GM23338 (cell line): ENCODE measurements around the gene STRN3. TPM values are rescaled to one million over a fixed set of nuclear protein-coding genes. Genes with fewer than 3 reads are reported as not detected.

ENCODE experiments used
- ATAC-seq: fragments of 200-7000 bp; cut with Tn5 transposase; 3 replicates; pipeline ENCODE4 v1.9.1; 2020
- DNase-seq: peaks from one replicate; pipeline ENCODE4 v3.0.0-alpha.2; 2015; ENCODE audit warnings: low spot score
- H2AFZ ChIP-seq: fragments of 200-600 bp; sonication (generic); 2 replicates; pipeline ENCODE4 v1.8.0; 2016; ENCODE audit warnings: antibody characterized with exemption, mild to moderate bottlenecking, moderate library complexity
- H3F3A ChIP-seq: fragments of 200-600 bp; sonication (generic); replicated peaks from 2 replicates; pipeline ENCODE4 v1.8.0; 2017; ENCODE audit warnings: antibody characterized with exemption, mixed run types, low read depth
- H3K27ac ChIP-seq: fragments of 200-600 bp; sonication (generic); 2 replicates; pipeline ENCODE4 v1.6.1; 2016; ENCODE audit warnings: low read depth
- H3K27me3 ChIP-seq: fragments of 200-600 bp; sonication (generic); 2 replicates; pipeline ENCODE4 v1.8.0; 2016; ENCODE audit warnings: mild to moderate bottlenecking, mixed run types, moderate library complexity; ENCODE audit not compliant: insufficient read depth
- H3K36me3 ChIP-seq: fragments of 200-600 bp; sonication (generic); 2 replicates; pipeline ENCODE4 v1.8.0; 2016; ENCODE audit warnings: mild to moderate bottlenecking; ENCODE audit not compliant: insufficient read depth
- H3K4me1 ChIP-seq: fragments of 200-600 bp; sonication (generic); 2 replicates; pipeline ENCODE4 v1.8.0; 2016; ENCODE audit warnings: mild to moderate bottlenecking, moderate library complexity; ENCODE audit not compliant: insufficient read depth
- H3K4me2 ChIP-seq: fragments of 200-600 bp; sonication (generic); 2 replicates; pipeline ENCODE4 v1.7.1; 2017; ENCODE audit warnings: mixed run types
- H3K4me3 ChIP-seq: fragments of 200-600 bp; sonication (generic); 2 replicates; pipeline ENCODE4 v1.6.1; 2016; ENCODE audit warnings: mixed run types
- H3K79me2 ChIP-seq: fragments of 200-600 bp; sonication (generic); replicated peaks from 2 replicates; pipeline ENCODE4 v1.8.0; 2017; ENCODE audit warnings: mild to moderate bottlenecking; ENCODE audit not compliant: insufficient read depth
- H3K9me2 ChIP-seq: fragments of 200-600 bp; sonication (generic); 2 replicates; pipeline ENCODE4 v1.8.0; 2017; ENCODE audit not compliant: insufficient read depth
- H4K20me1 ChIP-seq: fragments of 200-600 bp; sonication (generic); replicated peaks from 2 replicates; pipeline ENCODE4 v1.8.0; 2017; ENCODE audit warnings: mild to moderate bottlenecking; ENCODE audit not compliant: insufficient read depth
- H3K27ac Mint-ChIP-seq: 2 replicates; pipeline ENCODE4 v1.8.0; 2020; ENCODE audit warnings: inconsistent platforms, mild to moderate bottlenecking, moderate library complexity, mixed read lengths
- H3K27me3 Mint-ChIP-seq: 3 replicates; pipeline ENCODE4 v1.8.0; 2022; ENCODE audit warnings: low read depth, mild to moderate bottlenecking, moderate library complexity, mixed read lengths, inconsistent platforms; ENCODE audit not compliant: insufficient read depth, poor library complexity
- H3K36me3 Mint-ChIP-seq: 3 replicates; pipeline ENCODE4 v1.8.0; 2021; ENCODE audit warnings: low read depth, mild to moderate bottlenecking, inconsistent platforms, moderate library complexity, mixed read lengths
- H3K4me1 Mint-ChIP-seq: 3 replicates; pipeline ENCODE4 v1.8.0; 2020; ENCODE audit warnings: mild to moderate bottlenecking, inconsistent platforms, mixed read lengths
- H3K4me3 Mint-ChIP-seq: 3 replicates; pipeline ENCODE4 v1.8.0; 2021; ENCODE audit warnings: moderate library complexity, mild to moderate bottlenecking, inconsistent platforms, mixed read lengths
- H3K9me3 Mint-ChIP-seq: 3 replicates; pipeline ENCODE4 v1.8.0; 2020; ENCODE audit warnings: moderate library complexity, mild to moderate bottlenecking, inconsistent platforms, mixed read lengths
- CREB1 ChIP-seq: fragments of 250-450 bp; sonication (Bioruptor Pico); IDR thresholded peaks from 2 replicates; pipeline ENCODE4 v1.5.0; 2020; ENCODE audit warnings: low read depth, mild to moderate bottlenecking, moderate library complexity
- CTCF ChIP-seq, 2 experiments: fragments of 200-600 bp in 1 of 2; sonication (generic) in 1 of 2; conservative IDR thresholded peaks; 2 replicates each; pipeline versions ENCODE4 v1.5.1 to v1.6.1; 2016 to 2017; ENCODE audit warnings: antibody characterized with exemption in 2 of 2, low read depth in 2 of 2, mild to moderate bottlenecking in 2 of 2, moderate library complexity in 1 of 2
- EZH2 ChIP-seq: fragments of 200-600 bp; sonication (generic); IDR thresholded peaks from one replicate; pipeline ENCODE4 v1.8.0; 2017; ENCODE audit warnings: antibody characterized with exemption, mild to moderate bottlenecking, low read depth; ENCODE audit not compliant: unreplicated experiment
- EZH2phosphoT487 ChIP-seq: fragments of 200-600 bp; sonication (generic); IDR thresholded peaks from one replicate; pipeline ENCODE4 v1.8.1; 2018; ENCODE audit warnings: antibody characterized with exemption; ENCODE audit not compliant: unreplicated experiment
- JUNB ChIP-seq: IDR thresholded peaks from one replicate; pipeline ENCODE4 v1.6.1; 2016; ENCODE audit warnings: antibody characterized with exemption; ENCODE audit not compliant: unreplicated experiment
- NANOG ChIP-seq: IDR thresholded peaks from 2 replicates; pipeline ENCODE4 v1.6.1; 2016; ENCODE audit warnings: antibody characterized with exemption, borderline replicate concordance
- POLR2AphosphoS5 ChIP-seq: IDR thresholded peaks from 2 replicates; pipeline ENCODE4 v1.6.1; 2016; ENCODE audit warnings: antibody characterized with exemption, low read depth
- STAT1 ChIP-seq: IDR thresholded peaks from one replicate; pipeline ENCODE4 v1.6.1; 2016; ENCODE audit warnings: antibody characterized with exemption; ENCODE audit not compliant: unreplicated experiment
- ZNF114 ChIP-seq: fragments of 250-450 bp; sonication (Bioruptor Pico); IDR thresholded peaks from 2 replicates; pipeline ENCODE4 v1.5.0; 2020; ENCODE audit warnings: mild to moderate bottlenecking, moderate library complexity
- ZNF331 ChIP-seq: fragments of 250-450 bp; sonication (Bioruptor Pico); IDR thresholded peaks from 2 replicates; pipeline ENCODE4 v1.5.0; 2020; ENCODE audit warnings: low read depth, mild to moderate bottlenecking, moderate library complexity
- polyA plus RNA-seq: library from polyadenylated mRNA; unstranded; fragments of >200 nt; fragmentation: Nextera tagmentation; extraction: Ambion mirVana; gene quantifications from 2 replicates; pipeline ENCODE4 v1.2.1, GENCODE V29; 2016
- total RNA-seq: library from RNA; depleted of rRNA; stranded (reverse); fragments of >200 nt; shearing (Covaris generic); gene quantifications from 2 replicates; pipeline ENCODE4 v1.2.3, GENCODE V29; 2014
- TF ChIP-seq, protein P1 (sequence below): fragments of 250-450 bp; sonication (Bioruptor Pico); IDR thresholded peaks from 2 replicates; pipeline ENCODE4 v1.5.0; 2020; ENCODE audit warnings: mild to moderate bottlenecking, moderate library complexity
- TF ChIP-seq, protein P2 (sequence below): IDR thresholded peaks from one replicate; pipeline ENCODE4 v1.6.1; 2018; ENCODE audit warnings: antibody characterized with exemption; ENCODE audit not compliant: unreplicated experiment
- TF ChIP-seq, protein P3 (sequence below): IDR thresholded peaks from 2 replicates; pipeline ENCODE4 v1.6.1; 2016; ENCODE audit warnings: antibody characterized with exemption

STRN3 gene
- total and polyA plus RNA-seq, 2 experiments from 2014 or later, result 35.0 to 40.6 TPM

DNA sequence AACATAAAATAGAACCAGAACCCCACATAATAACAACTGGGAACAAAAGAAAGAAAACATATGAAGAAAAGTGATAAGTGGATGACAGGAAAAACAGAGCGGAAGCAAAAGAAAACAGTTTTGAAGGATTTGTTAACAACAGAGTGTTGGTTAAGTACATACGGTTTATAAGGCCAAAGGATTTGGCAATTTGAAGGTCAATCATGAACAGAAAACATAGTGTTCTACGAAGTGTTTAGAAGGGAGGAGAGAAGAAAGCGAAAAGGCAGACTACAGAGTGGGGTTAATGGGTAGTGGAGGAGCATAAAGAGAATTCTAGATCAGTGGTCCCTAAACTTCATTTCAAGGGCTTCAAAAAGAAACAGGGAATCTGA lies 4.6 kb downstream of the STRN3 start:
- peaks cover 91% of the 10 kb centered on the region for H3K79me2 ChIP-seq
- no peaks in the 10 kb centered on the region for H3K27me3 ChIP-seq
- no peak overlapping the region for H2AFZ ChIP-seq
- Mint-ChIP-seq H3K9me3 (no peaks in the 10 kb centered on the region), H3K36me3 (peaks cover 18% of the 10 kb centered on the region), H3K27ac (no peak overlapping the region), H3K4me1 (peaks cover 23% of the 10 kb centered on the region), H3K4me3 (no peak overlapping the region), H3K27me3 (peaks cover 3% of the 10 kb centered on the region)
- no peak overlapping the region for H3K27ac ChIP-seq
- no peak for DNase-seq
- TF ChIP-seq, protein P1, sequence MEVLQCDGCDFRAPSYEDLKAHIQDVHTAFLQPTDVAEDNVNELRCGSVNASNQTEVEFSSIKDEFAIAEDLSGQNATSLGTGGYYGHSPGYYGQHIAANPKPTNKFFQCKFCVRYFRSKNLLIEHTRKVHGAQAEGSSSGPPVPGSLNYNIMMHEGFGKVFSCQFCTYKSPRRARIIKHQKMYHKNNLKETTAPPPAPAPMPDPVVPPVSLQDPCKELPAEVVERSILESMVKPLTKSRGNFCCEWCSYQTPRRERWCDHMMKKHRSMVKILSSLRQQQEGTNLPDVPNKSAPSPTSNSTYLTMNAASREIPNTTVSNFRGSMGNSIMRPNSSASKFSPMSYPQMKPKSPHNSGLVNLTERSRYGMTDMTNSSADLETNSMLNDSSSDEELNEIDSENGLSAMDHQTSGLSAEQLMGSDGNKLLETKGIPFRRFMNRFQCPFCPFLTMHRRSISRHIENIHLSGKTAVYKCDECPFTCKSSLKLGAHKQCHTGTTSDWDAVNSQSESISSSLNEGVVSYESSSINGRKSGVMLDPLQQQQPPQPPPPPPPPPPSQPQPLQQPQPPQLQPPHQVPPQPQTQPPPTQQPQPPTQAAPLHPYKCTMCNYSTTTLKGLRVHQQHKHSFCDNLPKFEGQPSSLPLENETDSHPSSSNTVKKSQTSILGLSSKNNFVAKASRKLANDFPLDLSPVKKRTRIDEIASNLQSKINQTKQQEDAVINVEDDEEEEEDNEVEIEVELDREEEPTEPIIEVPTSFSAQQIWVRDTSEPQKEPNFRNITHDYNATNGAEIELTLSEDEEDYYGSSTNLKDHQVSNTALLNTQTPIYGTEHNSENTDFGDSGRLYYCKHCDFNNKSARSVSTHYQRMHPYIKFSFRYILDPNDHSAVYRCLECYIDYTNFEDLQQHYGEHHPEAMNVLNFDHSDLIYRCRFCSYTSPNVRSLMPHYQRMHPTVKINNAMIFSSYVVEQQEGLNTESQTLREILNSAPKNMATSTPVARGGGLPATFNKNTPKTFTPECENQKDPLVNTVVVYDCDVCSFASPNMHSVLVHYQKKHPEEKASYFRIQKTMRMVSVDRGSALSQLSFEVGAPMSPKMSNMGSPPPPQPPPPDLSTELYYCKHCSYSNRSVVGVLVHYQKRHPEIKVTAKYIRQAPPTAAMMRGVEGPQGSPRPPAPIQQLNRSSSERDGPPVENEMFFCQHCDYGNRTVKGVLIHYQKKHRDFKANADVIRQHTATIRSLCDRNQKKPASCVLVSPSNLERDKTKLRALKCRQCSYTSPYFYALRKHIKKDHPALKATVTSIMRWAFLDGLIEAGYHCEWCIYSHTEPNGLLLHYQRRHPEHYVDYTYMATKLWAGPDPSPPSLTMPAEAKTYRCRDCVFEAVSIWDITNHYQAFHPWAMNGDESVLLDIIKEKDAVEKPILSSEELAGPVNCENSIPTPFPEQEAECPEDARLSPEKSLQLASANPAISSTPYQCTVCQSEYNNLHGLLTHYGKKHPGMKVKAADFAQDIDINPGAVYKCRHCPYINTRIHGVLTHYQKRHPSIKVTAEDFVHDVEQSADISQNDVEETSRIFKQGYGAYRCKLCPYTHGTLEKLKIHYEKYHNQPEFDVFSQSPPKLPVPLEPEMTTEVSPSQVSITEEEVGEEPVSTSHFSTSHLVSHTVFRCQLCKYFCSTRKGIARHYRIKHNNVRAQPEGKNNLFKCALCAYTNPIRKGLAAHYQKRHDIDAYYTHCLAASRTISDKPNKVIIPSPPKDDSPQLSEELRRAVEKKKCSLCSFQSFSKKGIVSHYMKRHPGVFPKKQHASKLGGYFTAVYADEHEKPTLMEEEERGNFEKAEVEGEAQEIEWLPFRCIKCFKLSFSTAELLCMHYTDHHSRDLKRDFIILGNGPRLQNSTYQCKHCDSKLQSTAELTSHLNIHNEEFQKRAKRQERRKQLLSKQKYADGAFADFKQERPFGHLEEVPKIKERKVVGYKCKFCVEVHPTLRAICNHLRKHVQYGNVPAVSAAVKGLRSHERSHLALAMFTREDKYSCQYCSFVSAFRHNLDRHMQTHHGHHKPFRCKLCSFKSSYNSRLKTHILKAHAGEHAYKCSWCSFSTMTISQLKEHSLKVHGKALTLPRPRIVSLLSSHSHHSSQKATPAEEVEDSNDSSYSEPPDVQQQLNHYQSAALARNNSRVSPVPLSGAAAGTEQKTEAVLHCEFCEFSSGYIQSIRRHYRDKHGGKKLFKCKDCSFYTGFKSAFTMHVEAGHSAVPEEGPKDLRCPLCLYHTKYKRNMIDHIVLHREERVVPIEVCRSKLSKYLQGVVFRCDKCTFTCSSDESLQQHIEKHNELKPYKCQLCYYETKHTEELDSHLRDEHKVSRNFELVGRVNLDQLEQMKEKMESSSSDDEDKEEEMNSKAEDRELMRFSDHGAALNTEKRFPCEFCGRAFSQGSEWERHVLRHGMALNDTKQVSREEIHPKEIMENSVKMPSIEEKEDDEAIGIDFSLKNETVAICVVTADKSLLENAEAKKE (CRISPR knock-in tag), result no peak
- TF ChIP-seq EZH2phosphoT487, result no peak
- TF ChIP-seq ZNF114, result no peak
- TF ChIP-seq JUNB, result no peak
- no peak for TF ChIP-seq STAT1
- no peak for TF ChIP-seq NANOG
- TF ChIP-seq, protein P2, sequence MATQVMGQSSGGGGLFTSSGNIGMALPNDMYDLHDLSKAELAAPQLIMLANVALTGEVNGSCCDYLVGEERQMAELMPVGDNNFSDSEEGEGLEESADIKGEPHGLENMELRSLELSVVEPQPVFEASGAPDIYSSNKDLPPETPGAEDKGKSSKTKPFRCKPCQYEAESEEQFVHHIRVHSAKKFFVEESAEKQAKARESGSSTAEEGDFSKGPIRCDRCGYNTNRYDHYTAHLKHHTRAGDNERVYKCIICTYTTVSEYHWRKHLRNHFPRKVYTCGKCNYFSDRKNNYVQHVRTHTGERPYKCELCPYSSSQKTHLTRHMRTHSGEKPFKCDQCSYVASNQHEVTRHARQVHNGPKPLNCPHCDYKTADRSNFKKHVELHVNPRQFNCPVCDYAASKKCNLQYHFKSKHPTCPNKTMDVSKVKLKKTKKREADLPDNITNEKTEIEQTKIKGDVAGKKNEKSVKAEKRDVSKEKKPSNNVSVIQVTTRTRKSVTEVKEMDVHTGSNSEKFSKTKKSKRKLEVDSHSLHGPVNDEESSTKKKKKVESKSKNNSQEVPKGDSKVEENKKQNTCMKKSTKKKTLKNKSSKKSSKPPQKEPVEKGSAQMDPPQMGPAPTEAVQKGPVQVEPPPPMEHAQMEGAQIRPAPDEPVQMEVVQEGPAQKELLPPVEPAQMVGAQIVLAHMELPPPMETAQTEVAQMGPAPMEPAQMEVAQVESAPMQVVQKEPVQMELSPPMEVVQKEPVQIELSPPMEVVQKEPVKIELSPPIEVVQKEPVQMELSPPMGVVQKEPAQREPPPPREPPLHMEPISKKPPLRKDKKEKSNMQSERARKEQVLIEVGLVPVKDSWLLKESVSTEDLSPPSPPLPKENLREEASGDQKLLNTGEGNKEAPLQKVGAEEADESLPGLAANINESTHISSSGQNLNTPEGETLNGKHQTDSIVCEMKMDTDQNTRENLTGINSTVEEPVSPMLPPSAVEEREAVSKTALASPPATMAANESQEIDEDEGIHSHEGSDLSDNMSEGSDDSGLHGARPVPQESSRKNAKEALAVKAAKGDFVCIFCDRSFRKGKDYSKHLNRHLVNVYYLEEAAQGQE, result no peak
- TF ChIP-seq POLR2AphosphoS5, result no peak
- TF ChIP-seq, protein P3, sequence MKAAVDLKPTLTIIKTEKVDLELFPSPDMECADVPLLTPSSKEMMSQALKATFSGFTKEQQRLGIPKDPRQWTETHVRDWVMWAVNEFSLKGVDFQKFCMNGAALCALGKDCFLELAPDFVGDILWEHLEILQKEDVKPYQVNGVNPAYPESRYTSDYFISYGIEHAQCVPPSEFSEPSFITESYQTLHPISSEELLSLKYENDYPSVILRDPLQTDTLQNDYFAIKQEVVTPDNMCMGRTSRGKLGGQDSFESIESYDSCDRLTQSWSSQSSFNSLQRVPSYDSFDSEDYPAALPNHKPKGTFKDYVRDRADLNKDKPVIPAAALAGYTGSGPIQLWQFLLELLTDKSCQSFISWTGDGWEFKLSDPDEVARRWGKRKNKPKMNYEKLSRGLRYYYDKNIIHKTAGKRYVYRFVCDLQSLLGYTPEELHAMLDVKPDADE, result no peak
- TF ChIP-seq ZNF331 (CRISPR knock-in tag), result no peak
- no peak for TF ChIP-seq CREB1
- no peak for TF ChIP-seq EZH2
- TF ChIP-seq CTCF (conservative IDR thresholded peaks at IDR 0.05; ENCODE audit: low read depth in 2 of 2), result no peak
- no peak overlapping the region for H3K4me2 ChIP-seq
- H4K20me1 ChIP-seq, result peaks cover 50% of the 10 kb centered on the region
- H3K9me2 ChIP-seq, result no peaks in the 10 kb centered on the region
- H3F3A ChIP-seq, result peaks cover under 1% of the 10 kb centered on the region; the same call in 1 of the 2 replicates
- H3K4me1 ChIP-seq, result peaks cover 15% of the 10 kb centered on the region; the same call in 1 of the 2 replicates
- no peak overlapping the region for H3K4me3 ChIP-seq
- no peak for ATAC-seq
- no peaks in the 10 kb centered on the region for H3K36me3 ChIP-seq
